ENCODE results near the gene NCK1.

GRCh38 chr3:136916223-136916622 lies 54.2 kb downstream of the NCK1 start:
- TF ChIP-seq EP300 (IDR thresholded peaks at IDR 0.05) (no peak), CTCF (IDR thresholded peaks at IDR 0.05) (no peak), POLR2A (IDR thresholded peaks at IDR 0.05) (no peak)

Measured in gastroesophageal sphincter (tissue), 3 donors.